Panc1 (cell line): Measurements from ENCODE around the gene TMEM97.

Experiments used
- CTCF ChIP-seq: fragments of 450-650 bp; IDR thresholded peaks from 2 replicates; pipeline ENCODE4 v1.5.1; 2017; ENCODE audit warnings: mild to moderate bottlenecking
- POLR2AphosphoS5 ChIP-seq: IDR thresholded peaks from 2 replicates; pipeline ENCODE4 v1.6.1; 2012; ENCODE audit warnings: mild to moderate bottlenecking, low read depth, low read length, moderate library complexity
- REST ChIP-seq, 2 experiments: IDR thresholded peaks; 2 replicates each; pipeline ENCODE4 v1.6.1; 2011 to 2012; ENCODE audit warnings: low read depth in 2 of 2, control low read depth in 1 of 2, low read length in 1 of 2, mild to moderate bottlenecking in 1 of 2, moderate library complexity in 1 of 2; ENCODE audit not compliant: insufficient read depth in 1 of 2
- SIN3A ChIP-seq: IDR thresholded peaks from 2 replicates; pipeline ENCODE4 v1.6.1; 2012; ENCODE audit warnings: low read depth, mild to moderate bottlenecking, low read length, moderate library complexity, borderline replicate concordance; ENCODE audit not compliant: insufficient read depth

- TF ChIP-seq CTCF (no peak), POLR2AphosphoS5 (no peak), SIN3A (no peak), REST (IDR thresholded peaks at IDR 0.05; ENCODE audit: insufficient read depth in 1 of 2, low read depth in 2 of 2, low read length in 1 of 2) (no peak)
These were observed 24.5 kb downstream of the TMEM97 start for GRCh38 chr17:28343491-28343932.
